ENCODE results near the gene TMEM259.

The TMEM259 gene

DNA sequence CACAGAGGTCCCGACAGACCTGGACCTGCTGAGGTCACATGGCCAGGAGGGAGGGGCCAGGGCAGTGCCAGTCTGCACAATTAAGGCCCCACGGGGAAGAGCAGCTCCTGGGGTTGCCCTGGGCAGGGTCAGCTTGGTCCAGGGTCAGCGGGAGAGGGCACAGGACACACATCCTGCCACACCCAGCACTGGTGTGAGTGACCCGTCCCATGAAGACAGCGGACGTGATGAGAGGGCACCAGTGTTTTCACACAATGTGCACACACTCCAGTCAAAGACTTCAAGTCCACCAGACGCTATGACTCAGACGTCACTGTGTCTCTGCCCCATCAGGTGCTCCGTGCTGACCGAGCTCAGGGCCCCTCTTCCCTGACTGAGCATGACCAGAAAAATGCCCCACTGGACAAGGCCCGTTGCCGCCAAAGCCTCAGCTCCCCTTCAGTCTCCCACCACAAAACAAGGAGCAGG, 4.2 kb downstream of the TMEM259 start:
- Histone ChIP-seq H3K27me3 (ENCODE audit: control insufficient read depth, insufficient read depth, low read length) (no peaks in the 10 kb centered on the region), H3K9me3 (ENCODE audit: control insufficient read depth, low read length) (no peaks in the 10 kb centered on the region), H3K4me1 (peaks cover 32% of the 10 kb centered on the region), H3K4me2 (ENCODE audit: low read length) (peak overlapping the region; percentile 56), H2AFZ (no peak overlapping the region), H3K27ac (peak overlapping the region; percentile 44), H3K9ac (no peak overlapping the region), H3K79me2 (peaks cover 54% of the 10 kb centered on the region), H3K36me3 (ENCODE audit: control insufficient read depth, insufficient read depth, low read length) (no peaks in the 10 kb centered on the region), H3K4me3 (ENCODE audit: low read depth, low read length) (peak overlapping the region; percentile 16)
- TF ChIP-seq, protein P1, sequence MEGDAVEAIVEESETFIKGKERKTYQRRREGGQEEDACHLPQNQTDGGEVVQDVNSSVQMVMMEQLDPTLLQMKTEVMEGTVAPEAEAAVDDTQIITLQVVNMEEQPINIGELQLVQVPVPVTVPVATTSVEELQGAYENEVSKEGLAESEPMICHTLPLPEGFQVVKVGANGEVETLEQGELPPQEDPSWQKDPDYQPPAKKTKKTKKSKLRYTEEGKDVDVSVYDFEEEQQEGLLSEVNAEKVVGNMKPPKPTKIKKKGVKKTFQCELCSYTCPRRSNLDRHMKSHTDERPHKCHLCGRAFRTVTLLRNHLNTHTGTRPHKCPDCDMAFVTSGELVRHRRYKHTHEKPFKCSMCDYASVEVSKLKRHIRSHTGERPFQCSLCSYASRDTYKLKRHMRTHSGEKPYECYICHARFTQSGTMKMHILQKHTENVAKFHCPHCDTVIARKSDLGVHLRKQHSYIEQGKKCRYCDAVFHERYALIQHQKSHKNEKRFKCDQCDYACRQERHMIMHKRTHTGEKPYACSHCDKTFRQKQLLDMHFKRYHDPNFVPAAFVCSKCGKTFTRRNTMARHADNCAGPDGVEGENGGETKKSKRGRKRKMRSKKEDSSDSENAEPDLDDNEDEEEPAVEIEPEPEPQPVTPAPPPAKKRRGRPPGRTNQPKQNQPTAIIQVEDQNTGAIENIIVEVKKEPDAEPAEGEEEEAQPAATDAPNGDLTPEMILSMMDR (IDR thresholded peaks at IDR 0.05): no peak

- Histone ChIP-seq H2AFZ (no peak overlapping the region), H3K79me2 (peaks cover 54% of the 10 kb centered on the region), H3K4me1 (peaks cover 32% of the 10 kb centered on the region), H3K4me2 (ENCODE audit: low read length) (peak overlapping the region; percentile 1), H3K9me3 (ENCODE audit: control insufficient read depth, low read length) (no peaks in the 10 kb centered on the region), H3K4me3 (ENCODE audit: low read depth, low read length) (no peak overlapping the region), H3K9ac (no peak overlapping the region), H3K27ac (peak overlapping the region; percentile 44), H3K36me3 (ENCODE audit: control insufficient read depth, insufficient read depth, low read length) (no peaks in the 10 kb centered on the region), H3K27me3 (ENCODE audit: control insufficient read depth, insufficient read depth, low read length) (no peaks in the 10 kb centered on the region)
- TF ChIP-seq, protein P1 (IDR thresholded peaks at IDR 0.05): no peak
These were observed 4.9 kb downstream of the TMEM259 start for GRCh38 chr19:1015782-1016646.

DNA sequence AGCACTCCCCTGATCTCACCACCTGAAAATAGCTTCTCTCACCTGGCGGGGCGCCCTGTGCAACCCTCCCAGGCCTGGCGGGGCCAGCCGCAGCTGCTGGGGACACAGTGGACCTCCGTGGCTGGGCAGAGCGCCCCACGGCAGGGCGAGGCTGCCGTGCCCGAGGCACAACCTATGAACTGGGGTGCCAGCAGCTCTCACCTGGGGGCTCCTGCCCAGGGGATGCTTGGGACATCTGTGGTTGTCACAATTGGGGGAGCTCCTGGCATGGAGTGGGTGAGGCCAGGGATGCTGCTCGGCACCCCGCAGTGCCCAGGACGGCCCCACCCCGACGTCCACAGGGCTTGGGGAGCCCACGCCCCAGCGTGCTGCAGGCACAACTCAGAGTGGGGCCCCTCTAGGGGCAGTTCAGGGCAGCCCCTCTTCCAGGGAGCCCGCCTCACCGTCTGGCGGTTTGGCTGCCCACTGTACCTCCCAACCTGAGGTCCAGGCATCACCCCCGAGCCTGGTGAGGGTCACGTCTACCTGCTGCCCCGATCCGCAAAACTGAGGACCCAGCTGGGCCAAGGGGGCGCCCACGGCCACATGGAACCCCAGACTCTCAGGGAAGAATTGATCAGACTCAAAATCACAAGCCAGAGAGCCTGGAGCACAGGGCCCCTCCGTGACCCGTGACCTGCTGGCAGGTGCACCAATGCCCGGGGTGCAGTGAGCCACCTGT, 5.7 kb downstream of the TMEM259 start:
- H3K9ac ChIP-seq: no peak overlapping the region
- TF ChIP-seq, protein P1 (IDR thresholded peaks at IDR 0.05): no peak
- peaks cover 50% of the 10 kb centered on the region for H3K79me2 ChIP-seq
- no peaks in the 10 kb centered on the region for H3K36me3 ChIP-seq (ENCODE audit: control insufficient read depth, insufficient read depth, low read length)
- H2AFZ ChIP-seq: no peak overlapping the region
- H3K27me3 ChIP-seq (ENCODE audit: control insufficient read depth, insufficient read depth, low read length): no peaks in the 10 kb centered on the region
- no peaks in the 10 kb centered on the region for H3K9me3 ChIP-seq (ENCODE audit: control insufficient read depth, low read length)
- no peak overlapping the region for H3K27ac ChIP-seq
- no peak overlapping the region for H3K4me2 ChIP-seq (ENCODE audit: low read length)
- H3K4me1 ChIP-seq: peaks cover 32% of the 10 kb centered on the region
- H3K4me3 ChIP-seq (ENCODE audit: low read depth, low read length): no peak overlapping the region

- Histone ChIP-seq H2AFZ (no peak overlapping the region), H3K36me3 (ENCODE audit: control insufficient read depth, insufficient read depth, low read length) (no peaks in the 10 kb centered on the region), H3K27ac (no peak overlapping the region), H3K4me2 (ENCODE audit: low read length) (no peak overlapping the region), H3K4me3 (ENCODE audit: low read depth, low read length) (no peak overlapping the region), H3K79me2 (peaks cover 42% of the 10 kb centered on the region), H3K27me3 (ENCODE audit: control insufficient read depth, insufficient read depth, low read length) (no peaks in the 10 kb centered on the region), H3K9me3 (ENCODE audit: control insufficient read depth, low read length) (no peaks in the 10 kb centered on the region), H3K4me1 (peaks cover 32% of the 10 kb centered on the region), H3K9ac (no peak overlapping the region)
- TF ChIP-seq, protein P1 (IDR thresholded peaks at IDR 0.05): no peak
These were observed 6.5 kb downstream of the TMEM259 start for GRCh38 chr19:1014161-1015060.
